Mononuclear cell (primary cell): ENCODE data around the gene OMP. TPM values are rescaled to one million over a fixed set of nuclear protein-coding genes. Genes with fewer than 3 reads are reported as not detected.

Experiments used
- H3K27me3 ChIP-seq: 2 replicates; pipeline ENCODE4 v1.6.0; 2011; ENCODE audit warnings: low read length, control low read depth; ENCODE audit not compliant: insufficient read depth
- H3K4me1 ChIP-seq: 2 replicates; pipeline ENCODE4 v1.5.1; 2011; ENCODE audit warnings: mild to moderate bottlenecking, low read length, control low read depth; ENCODE audit not compliant: insufficient read depth
- H3K4me3 ChIP-seq: 2 replicates; pipeline ENCODE4 v1.5.1; 2011; ENCODE audit warnings: mild to moderate bottlenecking, low read length, moderate library complexity
- H3K9me3 ChIP-seq: 2 replicates; pipeline ENCODE4 v1.5.1; 2011; ENCODE audit warnings: low read depth, mild to moderate bottlenecking, control low read depth, low read length
- total RNA-seq: library from RNA; depleted of rRNA; stranded (reverse); fragments of >200 nt; gene quantifications from one replicate; pipeline ENCODE4 v1.2.3, GENCODE V29; 2012

Gene OMP
- total RNA-seq, 1 donor, result not detected

DNA sequence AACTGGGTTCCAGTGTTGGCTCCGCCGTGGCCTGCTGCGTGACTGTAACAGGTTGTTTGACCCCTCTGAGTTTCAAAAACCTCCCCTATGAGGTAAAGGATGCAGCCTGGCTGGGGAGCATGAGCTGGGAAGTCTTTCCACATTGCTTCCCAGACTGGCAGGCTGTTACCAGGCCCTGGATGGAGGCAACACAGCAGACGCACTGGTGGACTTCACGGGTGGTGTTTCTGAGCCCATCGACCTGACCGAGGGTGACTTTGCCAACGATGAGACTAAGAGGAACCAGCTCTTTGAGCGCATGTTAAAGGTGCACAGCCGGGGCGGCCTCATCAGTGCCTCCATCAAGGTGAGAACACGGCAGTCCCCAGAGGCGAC is 11.4 kb downstream of the OMP start:
- Histone ChIP-seq H3K4me1 (no peaks in the 10 kb centered on the region), H3K4me3 (no peak overlapping the region), H3K9me3 (no peaks in the 10 kb centered on the region), H3K27me3 (no peaks in the 10 kb centered on the region)

DNA sequence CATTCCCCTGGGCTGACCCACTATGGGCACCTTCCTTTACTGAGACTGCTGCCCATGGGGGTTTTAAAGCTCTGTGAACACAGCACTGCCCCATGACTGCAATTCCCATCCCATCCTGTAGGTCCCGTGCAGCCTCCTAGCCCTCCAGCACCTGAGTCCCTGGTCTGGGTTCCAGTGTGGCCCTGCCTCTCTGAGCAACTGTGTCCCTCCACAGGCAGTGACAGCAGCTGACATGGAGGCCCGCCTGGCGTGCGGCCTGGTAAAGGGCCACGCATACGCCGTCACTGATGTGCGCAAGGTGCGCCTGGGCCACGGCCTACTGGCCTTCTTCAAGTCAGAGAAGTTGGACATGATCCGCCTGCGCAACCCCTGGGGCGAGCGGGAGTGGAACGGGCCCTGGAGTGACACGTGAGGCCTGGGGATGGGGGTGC is 12.6 kb downstream of the OMP start:
- Histone ChIP-seq H3K9me3 (no peaks in the 10 kb centered on the region), H3K4me3 (no peak overlapping the region), H3K4me1 (no peaks in the 10 kb centered on the region), H3K27me3 (no peaks in the 10 kb centered on the region)

DNA sequence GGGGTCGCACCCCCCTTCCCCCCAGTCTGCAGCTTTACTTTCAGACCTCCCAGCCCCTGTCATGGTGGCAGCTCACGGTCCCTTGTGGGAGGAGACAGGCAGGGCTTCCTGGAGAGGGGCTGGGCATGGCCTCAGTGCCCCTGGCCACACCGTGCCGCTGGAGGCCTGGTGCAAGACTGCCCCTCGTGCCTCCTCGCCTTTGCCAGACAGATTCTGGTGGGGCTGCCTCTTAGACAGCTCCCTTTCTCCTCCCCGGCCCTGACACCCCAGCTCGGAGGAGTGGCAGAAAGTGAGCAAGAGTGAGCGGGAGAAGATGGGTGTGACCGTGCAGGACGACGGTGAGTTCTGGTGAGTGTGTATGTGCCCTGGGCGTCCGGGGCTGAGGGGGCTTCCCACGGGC is 13.3 kb downstream of the OMP start:
- no peaks in the 10 kb centered on the region for H3K9me3 ChIP-seq
- no peak overlapping the region for H3K4me3 ChIP-seq
- H3K27me3 ChIP-seq, result no peaks in the 10 kb centered on the region
- no peaks in the 10 kb centered on the region for H3K4me1 ChIP-seq

DNA sequence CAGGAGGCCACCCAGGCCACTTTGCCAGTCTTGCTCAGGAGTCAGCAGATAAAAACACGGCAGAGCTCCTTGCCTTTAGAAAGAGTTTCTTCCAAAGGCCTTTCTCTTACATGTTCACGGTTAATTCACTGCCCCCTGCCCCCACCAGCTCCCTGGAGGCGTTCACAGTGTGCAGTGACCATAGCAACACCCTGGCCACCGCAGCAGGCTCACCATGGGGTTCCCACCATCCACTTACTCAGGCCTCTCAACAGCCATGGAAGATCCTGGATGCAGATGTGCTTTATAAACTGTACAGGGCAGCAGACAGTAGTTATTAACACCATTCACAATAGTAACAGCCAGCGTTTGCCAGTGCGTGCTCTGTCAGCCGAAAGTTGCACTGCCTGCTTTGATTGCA is 14.9 kb downstream of the OMP start:
- no peak overlapping the region for H3K4me3 ChIP-seq
- no peaks in the 10 kb centered on the region for H3K4me1 ChIP-seq
- no peaks in the 10 kb centered on the region for H3K27me3 ChIP-seq
- no peaks in the 10 kb centered on the region for H3K9me3 ChIP-seq

DNA sequence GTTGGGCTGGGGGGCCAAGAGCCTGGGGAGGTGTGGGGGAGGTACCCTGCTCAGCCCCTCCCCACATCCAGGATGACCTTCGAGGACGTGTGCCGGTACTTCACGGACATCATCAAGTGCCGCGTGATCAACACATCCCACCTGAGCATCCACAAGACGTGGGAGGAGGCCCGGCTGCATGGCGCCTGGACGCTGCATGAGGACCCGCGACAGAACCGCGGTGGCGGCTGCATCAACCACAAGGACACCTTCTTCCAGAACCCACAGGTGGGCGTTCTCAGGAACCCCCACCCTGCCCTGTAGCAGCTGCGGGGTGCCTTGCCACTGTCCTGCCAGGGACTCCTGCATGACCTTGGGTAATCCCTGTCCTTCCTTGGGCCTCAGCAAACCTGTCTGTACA is 15.4 kb downstream of the OMP start:
- Histone ChIP-seq H3K4me1 (no peaks in the 10 kb centered on the region), H3K4me3 (no peak overlapping the region), H3K9me3 (no peaks in the 10 kb centered on the region), H3K27me3 (no peaks in the 10 kb centered on the region)

DNA sequence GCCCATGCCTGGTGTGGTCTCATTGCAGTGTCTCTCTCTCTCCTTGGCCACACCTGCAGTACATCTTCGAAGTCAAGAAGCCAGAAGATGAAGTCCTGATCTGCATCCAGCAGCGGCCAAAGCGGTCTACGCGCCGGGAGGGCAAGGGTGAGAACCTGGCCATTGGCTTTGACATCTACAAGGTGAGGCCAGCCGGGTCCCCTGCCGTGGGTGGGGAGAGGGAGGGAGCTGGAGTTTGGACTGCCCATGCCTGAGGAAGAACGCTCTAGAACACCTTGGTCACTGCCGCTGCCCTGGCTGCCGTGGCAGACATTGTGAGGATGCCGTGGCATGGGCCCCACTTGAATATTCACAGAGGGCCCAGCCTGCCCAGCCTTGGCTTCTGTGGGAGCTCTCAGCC is 16.3 kb downstream of the OMP start:
- H3K9me3 ChIP-seq, result no peaks in the 10 kb centered on the region
- H3K4me1 ChIP-seq, result no peaks in the 10 kb centered on the region

DNA sequence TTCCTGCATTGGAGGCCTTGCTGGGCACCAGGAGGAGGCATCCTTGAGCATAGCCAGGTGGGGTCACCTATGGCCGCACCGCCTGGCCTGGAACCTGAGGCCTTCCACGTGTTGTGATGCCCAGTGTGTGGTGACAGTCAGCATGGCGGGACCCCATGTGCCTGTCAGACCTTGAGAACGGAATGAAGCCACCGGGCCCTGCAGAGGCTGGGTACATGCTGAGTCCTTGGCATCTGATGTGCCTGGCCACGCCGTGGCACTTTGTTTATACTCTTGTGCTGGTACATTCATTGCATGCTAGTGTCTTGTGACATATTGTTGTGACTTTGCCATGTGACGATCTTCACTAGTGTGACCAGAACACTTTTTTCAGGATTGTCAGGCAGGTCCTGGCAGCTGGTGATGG is 16.9 kb downstream of the OMP start:
- H3K27me3 ChIP-seq, result no peaks in the 10 kb centered on the region
- H3K9me3 ChIP-seq, result no peaks in the 10 kb centered on the region
- H3K4me1 ChIP-seq, result no peaks in the 10 kb centered on the region
- H3K4me3 ChIP-seq, result no peak overlapping the region

More for the DNA sequence above, 16.3 kb downstream of the OMP start:
- H3K4me3 ChIP-seq, result no peak overlapping the region
- H3K27me3 ChIP-seq, result no peaks in the 10 kb centered on the region

DNA sequence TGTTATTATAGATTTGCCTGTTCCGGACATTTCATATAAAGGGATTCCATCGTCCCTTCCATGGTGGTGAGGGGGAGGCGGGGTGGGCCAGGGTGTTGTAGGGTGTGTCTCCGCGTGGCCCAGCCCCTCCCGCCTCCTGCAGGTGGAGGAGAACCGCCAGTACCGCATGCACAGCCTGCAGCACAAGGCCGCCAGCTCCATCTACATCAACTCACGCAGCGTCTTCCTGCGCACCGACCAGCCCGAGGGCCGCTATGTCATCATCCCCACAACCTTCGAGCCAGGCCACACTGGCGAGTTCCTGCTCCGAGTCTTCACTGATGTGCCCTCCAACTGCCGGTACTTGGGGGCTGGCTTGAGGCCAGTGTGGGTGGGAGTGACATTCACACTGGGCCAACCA is 17.9 kb downstream of the OMP start:
- no peaks in the 10 kb centered on the region for H3K4me1 ChIP-seq
- H3K4me3 ChIP-seq, result no peak overlapping the region
- H3K27me3 ChIP-seq, result no peaks in the 10 kb centered on the region
- H3K9me3 ChIP-seq, result no peaks in the 10 kb centered on the region

DNA sequence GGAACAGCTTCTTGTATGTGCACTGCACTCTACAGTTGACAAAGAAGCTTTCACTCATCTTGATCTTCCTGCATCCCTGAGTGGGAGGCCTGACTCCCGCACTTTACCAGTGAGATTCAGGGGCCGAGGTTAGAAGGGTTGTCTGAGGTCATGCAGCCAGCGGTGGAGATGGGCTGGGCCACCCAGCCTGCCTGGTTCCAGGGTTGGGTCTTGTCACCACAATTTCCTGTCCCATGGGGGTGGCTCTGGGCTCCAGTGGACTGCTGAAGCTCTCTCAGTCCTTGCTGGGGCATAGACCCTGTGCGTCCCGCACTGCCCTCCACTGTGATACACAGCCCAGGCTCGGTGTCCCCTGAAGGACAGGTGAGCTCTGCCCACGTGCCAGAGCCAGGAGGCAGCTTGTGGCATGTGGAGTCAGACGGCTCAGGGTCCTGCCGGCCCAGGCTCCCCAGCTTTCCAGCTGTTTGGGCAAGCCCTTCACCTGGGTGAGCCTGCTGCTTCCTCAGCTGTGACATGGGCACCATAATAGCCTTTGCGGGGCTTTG is 18.5 kb downstream of the OMP start:
- Histone ChIP-seq H3K27me3 (no peaks in the 10 kb centered on the region), H3K4me3 (no peak overlapping the region), H3K4me1 (no peaks in the 10 kb centered on the region), H3K9me3 (no peaks in the 10 kb centered on the region)

DNA sequence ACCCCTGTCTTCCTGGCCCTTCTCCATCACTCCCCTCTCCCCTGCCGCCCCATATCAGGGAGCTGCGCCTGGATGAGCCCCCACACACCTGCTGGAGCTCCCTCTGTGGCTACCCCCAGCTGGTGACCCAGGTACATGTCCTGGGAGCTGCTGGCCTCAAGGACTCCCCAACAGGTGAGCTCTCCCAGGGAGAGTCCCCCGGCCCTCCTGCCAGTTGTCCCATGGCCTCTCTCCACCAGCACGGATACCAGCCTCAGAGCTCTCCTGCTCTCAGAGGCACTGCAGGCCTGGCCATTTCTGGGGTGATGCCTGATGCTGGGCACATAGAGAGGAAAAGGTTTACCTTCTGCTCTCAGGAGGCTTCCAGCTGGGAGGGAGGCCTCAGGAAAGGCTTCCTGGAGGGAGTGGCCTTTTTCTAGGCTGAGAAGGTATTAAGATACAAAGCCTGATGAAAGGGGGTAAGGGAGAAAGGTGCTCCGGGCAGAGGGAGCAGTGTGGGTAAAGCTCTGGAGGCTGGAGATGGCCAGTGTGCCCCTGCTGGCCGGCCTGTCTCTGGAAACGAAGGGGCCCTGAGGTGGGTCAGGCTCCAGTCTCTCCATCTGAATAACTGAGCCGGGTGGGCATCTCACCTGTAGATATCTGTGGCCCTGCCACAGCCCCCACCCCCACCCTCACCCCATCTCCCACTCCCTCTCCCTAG is 19.4 kb downstream of the OMP start:
- peaks cover 4% of the 10 kb centered on the region for H3K4me1 ChIP-seq
- no peaks in the 10 kb centered on the region for H3K9me3 ChIP-seq
- no peak overlapping the region for H3K4me3 ChIP-seq
- no peaks in the 10 kb centered on the region for H3K27me3 ChIP-seq

DNA sequence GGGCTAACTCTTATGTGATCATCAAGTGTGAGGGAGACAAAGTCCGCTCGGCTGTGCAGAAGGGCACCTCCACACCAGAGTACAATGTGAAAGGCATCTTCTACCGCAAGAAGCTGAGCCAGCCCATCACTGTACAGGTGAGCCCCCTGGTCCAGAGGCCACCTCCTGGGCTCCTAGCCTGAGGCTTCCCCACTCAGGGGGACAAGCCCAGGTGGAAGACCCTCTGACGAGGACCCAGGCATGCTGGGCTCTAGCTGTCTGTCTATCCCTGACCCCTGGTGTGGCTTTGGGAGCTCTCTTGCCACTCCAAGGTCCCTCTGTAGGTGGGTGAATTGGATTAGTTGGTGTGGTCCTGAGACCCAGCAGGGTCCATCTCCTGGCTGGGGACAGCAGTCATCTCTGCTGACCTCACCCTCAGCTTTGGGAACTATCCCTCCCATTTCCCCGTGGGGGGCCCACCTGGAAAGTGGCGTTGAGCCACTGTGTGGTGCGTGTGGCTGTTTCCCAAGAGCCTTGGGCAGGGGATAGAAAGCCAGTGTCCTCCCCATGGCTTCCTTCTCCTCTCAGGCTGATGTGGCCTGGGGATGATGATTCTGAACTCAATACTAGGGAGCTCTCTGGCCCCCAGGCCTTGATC is 20.1 kb downstream of the OMP start:
- Histone ChIP-seq H3K9me3 (no peaks in the 10 kb centered on the region), H3K4me1 (peaks cover 10% of the 10 kb centered on the region), H3K4me3 (no peak overlapping the region), H3K27me3 (no peaks in the 10 kb centered on the region)

DNA sequence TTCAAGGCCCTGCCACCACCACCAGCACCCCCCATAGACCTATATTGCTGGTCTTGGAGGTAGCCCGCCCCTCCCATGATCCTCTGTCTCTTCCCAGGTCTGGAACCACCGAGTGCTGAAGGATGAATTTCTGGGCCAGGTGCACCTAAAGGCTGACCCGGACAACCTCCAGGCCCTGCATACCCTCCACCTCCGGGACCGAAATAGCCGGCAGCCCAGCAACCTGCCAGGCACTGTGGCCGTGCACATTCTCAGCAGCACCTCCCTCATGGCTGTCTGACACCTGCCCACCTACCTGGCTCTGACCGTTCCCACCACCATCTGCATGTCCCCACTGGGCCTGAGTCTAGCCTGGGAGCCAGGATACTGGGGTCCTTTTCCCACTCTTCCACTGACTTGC is 21.0 kb downstream of the OMP start:
- no peaks in the 10 kb centered on the region for H3K27me3 ChIP-seq
- H3K4me3 ChIP-seq, result no peak overlapping the region
- H3K4me1 ChIP-seq, result peaks cover 11% of the 10 kb centered on the region
- H3K9me3 ChIP-seq, result no peaks in the 10 kb centered on the region

DNA sequence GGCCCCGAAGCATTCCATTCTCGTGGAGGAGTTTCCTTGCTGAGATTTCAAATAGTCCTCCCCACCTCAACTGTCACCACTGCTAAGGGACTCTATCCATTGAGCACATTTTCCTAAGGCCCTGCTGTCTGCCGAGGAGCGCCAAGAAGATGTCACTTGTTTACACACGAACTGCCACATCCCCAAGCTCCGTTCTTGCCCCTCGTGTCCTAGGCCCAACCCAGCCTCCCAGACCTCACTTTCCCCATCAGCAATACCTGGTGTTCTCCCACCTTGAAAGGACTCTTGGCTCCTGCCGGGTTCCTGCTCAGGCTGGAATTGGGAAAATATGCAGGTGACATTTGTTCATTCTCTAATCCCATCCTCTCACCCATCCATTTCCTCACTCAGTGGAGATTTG is 21.4 kb downstream of the OMP start:
- H3K27me3 ChIP-seq, result no peaks in the 10 kb centered on the region
- H3K4me1 ChIP-seq, result peaks cover 11% of the 10 kb centered on the region
- no peaks in the 10 kb centered on the region for H3K9me3 ChIP-seq
- H3K4me3 ChIP-seq, result no peak overlapping the region

DNA sequence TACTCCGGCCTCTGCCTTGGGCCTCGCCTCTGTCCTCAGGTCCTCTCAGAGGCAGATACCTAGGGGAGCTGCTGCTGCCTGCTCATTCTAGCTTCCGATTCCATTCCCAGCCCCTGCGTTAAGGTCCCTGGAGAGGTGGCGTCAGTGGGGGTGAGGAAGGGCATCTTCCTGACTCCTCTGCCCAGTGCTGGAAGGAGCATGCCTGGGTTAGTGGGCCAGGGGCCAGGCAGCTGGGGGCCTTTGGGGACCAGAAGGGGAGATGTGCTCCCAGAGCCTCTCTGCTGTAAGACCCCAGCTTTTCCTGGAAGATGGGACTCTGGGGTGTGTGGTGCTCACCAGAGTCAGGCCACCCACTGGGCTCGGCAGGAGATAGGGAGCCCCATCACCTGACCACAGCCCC is 21.8 kb downstream of the OMP start:
- Histone ChIP-seq H3K4me3 (no peak overlapping the region), H3K27me3 (no peaks in the 10 kb centered on the region), H3K4me1 (peaks cover 11% of the 10 kb centered on the region), H3K9me3 (no peaks in the 10 kb centered on the region)

DNA sequence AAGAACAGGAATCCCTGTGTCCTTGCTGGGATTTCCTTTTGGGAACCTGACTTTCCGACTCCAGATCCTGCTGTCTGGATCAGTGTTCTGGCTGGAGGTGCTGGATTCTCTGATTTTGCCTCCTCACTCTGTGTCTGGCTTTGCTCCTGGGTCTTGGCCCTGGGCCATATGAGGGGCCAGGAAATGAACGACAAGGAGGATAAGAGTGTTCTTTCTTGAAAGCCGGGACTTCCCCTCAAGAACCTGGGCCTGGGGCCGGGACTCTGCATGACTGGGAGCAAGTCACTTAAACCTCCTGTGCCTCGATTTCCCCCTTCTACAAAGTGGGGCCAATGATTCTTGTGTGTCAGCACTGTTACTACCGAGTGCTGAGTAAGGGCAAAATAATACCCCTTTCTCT is 22.6 kb downstream of the OMP start:
- Histone ChIP-seq H3K9me3 (no peaks in the 10 kb centered on the region), H3K27me3 (no peaks in the 10 kb centered on the region)

DNA sequence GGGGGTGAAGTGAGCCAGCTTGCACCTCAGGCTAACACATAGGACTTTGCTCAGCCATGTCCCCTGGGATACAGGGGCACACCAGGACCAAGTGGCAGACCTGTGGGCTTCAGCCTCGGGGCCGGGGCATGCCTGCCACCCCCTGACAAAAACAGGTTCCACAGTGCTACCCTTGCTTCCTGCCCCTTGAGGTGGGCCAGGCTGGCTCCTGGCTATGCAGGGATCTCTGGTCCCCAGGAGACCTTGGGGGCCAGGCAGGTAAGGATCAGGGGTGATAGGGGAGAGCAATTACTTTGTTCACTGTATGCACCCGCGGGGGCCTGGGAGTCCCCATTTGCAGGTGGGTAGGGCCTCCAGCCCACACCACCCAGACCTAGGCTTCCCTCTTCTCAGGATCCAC is 23.1 kb downstream of the OMP start:
- H3K4me3 ChIP-seq, result no peak overlapping the region
- peaks cover 11% of the 10 kb centered on the region for H3K4me1 ChIP-seq
- H3K9me3 ChIP-seq, result no peaks in the 10 kb centered on the region
- no peaks in the 10 kb centered on the region for H3K27me3 ChIP-seq

More for the DNA sequence above, 22.6 kb downstream of the OMP start:
- Histone ChIP-seq H3K4me1 (peaks cover 11% of the 10 kb centered on the region), H3K4me3 (no peak overlapping the region)
